HG02678 (cell line): ENCODE results near the gene BLOC1S3.

Experiments used
- ATAC-seq: cut with Tn5 transposase; IDR thresholded peaks from one replicate; pipeline ENCODE4 v1.9.1; 2021; ENCODE audit warnings: mild to moderate bottlenecking, moderate library complexity; ENCODE audit not compliant: unreplicated experiment

The BLOC1S3 gene

DNA sequence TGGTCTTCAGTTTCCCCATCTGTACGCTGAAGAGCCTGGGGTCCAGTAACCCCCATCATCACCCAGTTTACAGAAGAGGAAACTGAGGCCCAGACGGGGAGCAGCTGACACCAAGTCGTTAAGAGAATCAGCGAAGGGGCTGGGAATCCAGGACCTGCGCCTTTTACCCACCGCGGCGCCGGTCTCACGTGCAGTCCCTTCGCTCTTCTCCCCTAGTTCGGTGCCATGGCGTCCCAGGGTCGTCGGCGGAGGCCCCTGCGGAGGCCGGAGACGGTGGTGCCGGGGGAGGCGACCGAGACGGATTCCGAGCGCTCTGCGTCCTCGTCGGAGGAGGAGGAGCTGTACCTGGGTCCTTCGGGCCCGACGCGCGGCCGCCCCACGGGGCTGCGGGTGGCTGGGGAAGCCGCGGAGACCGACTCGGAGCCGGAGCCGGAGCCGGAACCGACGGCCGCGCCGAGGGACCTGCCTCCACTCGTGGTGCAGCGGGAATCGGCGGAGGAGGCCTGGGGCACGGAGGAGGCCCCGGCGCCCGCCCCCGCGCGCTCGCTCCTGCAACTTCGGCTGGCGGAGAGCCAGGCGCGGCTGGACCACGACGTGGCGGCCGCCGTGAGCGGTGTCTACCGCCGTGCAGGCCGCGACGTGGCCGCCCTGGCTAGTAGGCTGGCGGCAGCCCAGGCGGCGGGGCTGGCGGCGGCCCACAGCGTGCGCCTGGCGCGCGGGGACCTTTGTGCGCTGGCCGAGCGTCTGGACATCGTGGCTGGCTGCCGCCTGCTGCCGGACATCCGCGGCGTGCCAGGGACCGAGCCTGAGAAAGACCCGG, 698 bp downstream of the BLOC1S3 start:
- no peak for ATAC-seq

- ATAC-seq, result no peak
Observed at GRCh38 chr19:45179892-45180370, 1.3 kb downstream of the BLOC1S3 start.

DNA sequence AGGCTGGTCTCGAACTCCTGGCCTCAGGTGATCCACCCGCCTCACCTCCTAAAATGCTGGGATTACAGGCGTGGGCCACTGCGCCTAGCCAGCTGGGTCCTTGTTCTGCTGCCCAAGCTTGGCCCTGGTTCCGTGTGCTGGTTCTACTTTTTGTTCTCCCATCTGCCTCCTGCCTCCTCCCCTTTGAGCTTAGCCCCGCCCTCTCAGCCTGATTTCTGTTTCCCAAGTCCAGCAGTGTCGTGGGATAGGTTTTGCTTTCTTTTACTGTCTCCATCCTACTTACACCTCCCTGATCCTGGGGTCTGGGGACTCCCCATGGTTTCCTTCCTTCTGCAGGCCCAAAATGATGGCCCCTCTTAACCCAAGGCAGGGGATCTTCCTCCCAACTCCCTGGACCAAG, 2.4 kb downstream of the BLOC1S3 start:
- ATAC-seq, result no peak

- ATAC-seq, result no peak
Observed at GRCh38 chr19:45182758-45183157, 4.2 kb downstream of the BLOC1S3 start.

GRCh38 chr19:45184115-45184514, 5.5 kb downstream of the BLOC1S3 start:
- ATAC-seq, result no peak

DNA sequence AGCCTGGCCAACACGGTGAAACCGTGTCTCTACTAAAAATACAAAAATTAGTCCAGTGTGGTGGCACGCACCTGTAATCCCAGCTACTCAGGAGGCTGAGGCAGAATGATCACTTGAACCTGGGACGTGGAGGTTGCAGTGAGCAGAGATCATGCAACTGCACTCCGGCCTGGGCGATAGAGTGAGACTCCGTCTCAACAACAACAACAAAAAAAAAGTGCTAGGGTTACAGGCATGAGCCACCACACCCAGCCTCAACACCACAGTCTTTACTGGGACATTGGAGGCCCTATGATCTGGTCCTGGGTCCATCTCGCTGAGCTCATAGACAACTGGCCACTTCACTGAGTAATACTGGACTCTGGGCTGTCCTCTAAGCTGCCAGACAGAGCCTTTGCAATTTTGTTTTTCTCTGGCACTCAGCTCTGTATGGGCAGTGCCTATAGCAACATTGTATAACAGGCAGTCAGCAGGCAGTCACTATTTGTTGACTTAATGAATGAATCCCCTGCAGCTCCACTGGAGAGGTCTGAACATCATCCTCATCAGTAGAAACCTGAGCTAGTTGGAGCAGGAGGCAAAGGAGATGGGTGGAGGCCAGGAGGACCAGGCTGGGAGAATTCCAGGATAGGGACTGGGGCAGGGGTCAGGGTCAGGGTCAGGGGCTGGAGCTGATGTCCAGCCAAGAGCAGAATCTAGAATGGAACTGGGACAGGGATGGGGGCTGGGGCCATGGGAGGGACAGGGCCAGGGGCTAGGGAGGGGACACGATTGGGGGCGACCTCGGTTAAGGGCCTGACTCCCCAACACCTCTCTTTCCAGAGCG, 8.1 kb downstream of the BLOC1S3 start:
- no peak for ATAC-seq

GRCh38 chr19:45187421-45188100, 9.0 kb downstream of the BLOC1S3 start:
- no peak for ATAC-seq

DNA sequence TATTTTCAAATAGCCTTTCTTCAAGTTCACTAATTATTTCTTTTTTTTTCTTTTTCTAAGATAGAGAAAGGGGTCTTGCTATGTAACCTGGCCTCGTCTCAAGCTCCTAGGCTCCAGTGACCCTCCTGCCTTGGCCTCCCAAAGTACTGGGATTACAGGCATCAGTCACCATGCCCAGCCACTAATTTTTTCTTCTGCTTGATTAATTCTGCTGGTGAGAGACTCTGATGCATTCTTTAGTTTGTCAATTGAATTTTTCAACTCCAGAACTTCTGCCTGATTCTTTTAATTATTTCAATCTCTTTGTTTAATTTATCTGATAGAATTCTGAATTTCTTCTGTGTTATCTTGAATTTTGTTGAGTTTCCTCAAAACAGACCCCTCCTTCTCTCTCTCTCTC, 11.4 kb downstream of the BLOC1S3 start:
- no peak for ATAC-seq

GRCh38 chr19:45191375-45191774, 12.8 kb downstream of the BLOC1S3 start:
- ATAC-seq, result no peak

- no peak for ATAC-seq
Observed at GRCh38 chr19:45195764-45196163, 17.2 kb downstream of the BLOC1S3 start.

- ATAC-seq, result no peak
Observed at GRCh38 chr19:45200568-45200967, 22.0 kb downstream of the BLOC1S3 start.

- ATAC-seq, result no peak
Observed at GRCh38 chr19:45202637-45203036, 24.1 kb downstream of the BLOC1S3 start.

GRCh38 chr19:45205810-45206209, 27.2 kb downstream of the BLOC1S3 start:
- ATAC-seq, result no peak

- no peak for ATAC-seq
Observed at GRCh38 chr19:45206328-45206727, 27.7 kb downstream of the BLOC1S3 start.

DNA sequence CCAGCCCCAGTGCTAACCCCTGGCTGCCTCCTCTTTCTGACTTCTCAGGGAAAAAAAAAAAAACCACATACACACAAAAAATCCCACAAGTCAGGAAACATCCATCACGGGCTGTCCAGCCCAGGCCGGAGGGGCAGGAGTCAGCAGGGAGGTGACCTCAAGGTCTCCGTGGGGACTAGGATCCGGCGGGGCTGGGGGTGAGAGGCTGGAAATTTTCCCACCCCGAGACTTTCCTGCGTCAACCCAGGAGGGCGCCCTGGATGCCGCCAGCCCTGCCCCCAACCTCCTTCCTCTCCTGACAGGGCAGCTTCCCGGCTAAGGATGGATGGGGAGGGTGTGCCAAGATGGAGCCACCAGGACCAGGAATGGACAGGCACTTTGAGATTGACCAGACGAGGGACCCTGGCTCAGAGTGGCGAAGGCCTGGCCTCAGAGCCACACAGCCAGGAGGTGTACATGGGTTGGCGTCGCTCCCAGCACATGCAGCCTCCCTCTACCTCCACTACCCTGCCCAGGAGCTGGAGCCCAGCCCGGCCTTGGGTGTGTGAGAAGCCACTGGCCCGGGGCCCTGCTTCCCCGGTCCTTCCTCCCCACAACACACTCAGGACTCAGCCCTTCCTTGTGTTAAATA, 33.3 kb downstream of the BLOC1S3 start:
- no peak for ATAC-seq

GRCh38 chr19:45213031-45213430, 34.4 kb downstream of the BLOC1S3 start:
- no peak for ATAC-seq

GRCh38 chr19:45215391-45216191, 37.0 kb downstream of the BLOC1S3 start:
- no peak for ATAC-seq

- ATAC-seq, result no peak
Observed at GRCh38 chr19:45216667-45217066, 38.1 kb downstream of the BLOC1S3 start.

DNA sequence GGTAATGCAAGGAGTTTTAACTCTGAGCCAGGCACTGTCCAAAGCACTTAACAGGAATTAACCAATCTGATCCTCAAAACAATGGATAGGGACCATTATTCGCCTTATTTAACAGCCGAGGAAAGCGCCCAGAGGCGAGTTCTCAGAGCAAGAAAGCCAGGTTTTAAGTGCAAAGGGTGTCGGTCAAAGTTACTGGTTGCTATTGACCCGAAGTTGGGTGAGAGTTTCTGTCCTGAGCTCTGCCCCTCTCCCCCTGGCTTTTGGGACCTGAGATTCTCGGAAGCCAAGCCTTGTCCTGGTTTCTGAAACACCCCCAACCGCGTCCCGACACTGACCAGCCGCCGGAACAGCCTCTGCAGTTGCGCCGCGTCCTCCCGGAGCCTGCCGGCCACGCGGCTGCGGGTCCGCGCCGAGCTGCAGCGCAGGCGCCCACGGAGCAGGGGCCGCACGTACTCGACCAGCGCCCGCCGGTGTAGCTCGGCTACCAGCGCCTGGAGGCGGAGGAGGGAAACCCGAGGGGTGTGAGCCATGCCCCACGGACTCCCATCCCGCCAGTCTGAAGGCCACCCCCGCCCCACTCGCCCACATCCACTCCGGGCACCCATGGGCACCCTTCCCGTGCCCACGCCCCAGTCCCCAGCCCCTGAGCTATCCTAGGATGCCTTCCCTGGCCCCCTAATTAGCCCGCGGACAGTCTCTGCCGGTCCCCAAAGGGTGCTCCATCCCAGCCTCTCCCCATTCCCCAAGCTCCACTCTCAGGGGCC, 38.8 kb downstream of the BLOC1S3 start:
- no peak for ATAC-seq
